GM12878 (cell line): ENCODE measurements around the gene LAMA2. TPM values are rescaled to one million over a fixed set of nuclear protein-coding genes. Genes with fewer than 3 reads are reported as not detected.

ENCODE experiments used
- ATAC-seq: fragments of 200-7000 bp; cut with Tn5 transposase; 3 replicates; pipeline ENCODE4 v1.9.1; 2020; ENCODE audit warnings: mild to moderate bottlenecking, moderate library complexity
- BruUV-seq: library from RNA; stranded (reverse); fragments of 400-500 nt; replicated peaks from 2 replicates; lab custom pipeline; 2021; lab: Mats Ljungman, UMichigan
- CTCF ChIA-PET: fragments of 300-600 bp; sonication (Branson Sonifier 250); formaldehyde crosslinking; extraction: SDS; loops from one replicate; lab custom pipeline; 2021; ENCODE audit warnings: inconsistent platforms; lab: Yijun Ruan, JAX
- POLR2A ChIA-PET: fragments of 350-600 bp; formaldehyde crosslinking; extraction: SDS; loops from one replicate; lab custom pipeline; 2021; ENCODE audit warnings: inconsistent platforms; lab: Charles Lee
- RAD21 ChIA-PET: fragments of 300-600 bp; sonication (Branson Sonifier 250); formaldehyde crosslinking; loops from one replicate; lab custom pipeline; 2023; ENCODE audit warnings: antibody characterized with exemption; ENCODE audit not compliant: unreplicated experiment; lab: Charles Lee
- SMC1A ChIA-PET: fragments of 300-600 bp; sonication (Branson Sonifier 250); formaldehyde crosslinking; loops from one replicate; lab custom pipeline; 2023; ENCODE audit not compliant: unreplicated experiment, uncharacterized antibody; lab: Charles Lee
- DNase-seq: peaks from one replicate; pipeline ENCODE4 v3.0.0-alpha.2; 2011; ENCODE audit warnings: low read depth, low spot score
- FAIRE-seq: peaks from 3 replicates; lab custom pipeline; 2011; peaks lifted over from hg19 to GRCh38; lab: Jason Lieb, UNC
- H2AFZ ChIP-seq: 2 replicates; pipeline ENCODE4 v1.6.0; 2011; ENCODE audit warnings: low read depth, low read length, control low read depth; ENCODE audit not compliant: control insufficient read depth
- H3K27ac ChIP-seq: 2 replicates; pipeline ENCODE4 v1.5.1; 2011; ENCODE audit warnings: control low read depth; ENCODE audit not compliant: control insufficient read depth, insufficient read depth
- H3K27me3 ChIP-seq, 2 experiments: replicated peaks in 1 of 2; 2 replicates each; pipeline versions ENCODE4 v1.6.0 to v1.6.1; 2011; ENCODE audit warnings: low read length in 1 of 2; ENCODE audit not compliant: control insufficient read depth in 2 of 2, insufficient read depth in 2 of 2
- H3K36me3 ChIP-seq, 2 experiments: 2 replicates each; pipeline ENCODE4 v1.5.1; 2011; ENCODE audit warnings: low read length in 1 of 2; ENCODE audit not compliant: control insufficient read depth in 2 of 2, insufficient read depth in 2 of 2
- H3K4me1 ChIP-seq: 2 replicates; pipeline ENCODE4 v1.6.1; 2011; ENCODE audit warnings: mild to moderate bottlenecking, low read length, moderate library complexity, mixed read lengths; ENCODE audit not compliant: control insufficient read depth, insufficient read depth
- H3K4me2 ChIP-seq: 2 replicates; pipeline ENCODE4 v1.6.0; 2011; ENCODE audit warnings: control low read depth; ENCODE audit not compliant: control insufficient read depth, insufficient read depth
- H3K4me3 ChIP-seq: fragments of 200-600 bp; sonication (generic); 2 replicates; pipeline ENCODE4 v1.5.1; 2016
- H3K79me2 ChIP-seq: 2 replicates; pipeline ENCODE4 v1.6.0; 2011; ENCODE audit warnings: low read length; ENCODE audit not compliant: control insufficient read depth, insufficient read depth
- H3K9ac ChIP-seq: 2 replicates; pipeline ENCODE4 v1.8.0; 2011; ENCODE audit warnings: low read length, control low read depth, mixed read lengths; ENCODE audit not compliant: control insufficient read depth, insufficient read depth
- H3K9me3 ChIP-seq: replicated peaks from 3 replicates; pipeline ENCODE4 v1.5.1; 2011; ENCODE audit warnings: mild to moderate bottlenecking, low read length; ENCODE audit not compliant: control insufficient read depth, insufficient read depth
- H4K20me1 ChIP-seq: 2 replicates; pipeline ENCODE4 v1.6.0; 2011; ENCODE audit not compliant: control insufficient read depth, insufficient read depth
- ASH2L ChIP-seq: fragments of 300-600, 200-600 bp; sonication (generic); IDR thresholded peaks from 2 replicates; pipeline ENCODE4 v1.6.1; 2017; ENCODE audit warnings: low read depth, mild to moderate bottlenecking, borderline replicate concordance
- GABPA ChIP-seq: IDR thresholded peaks from 2 replicates; pipeline ENCODE4 v1.6.1; 2014; ENCODE audit warnings: antibody characterized with exemption, low read depth, mild to moderate bottlenecking, inconsistent platforms
- HCFC1 ChIP-seq: fragments of 150-350 bp; IDR thresholded peaks from 2 replicates; pipeline ENCODE4 v1.6.1; 2014; ENCODE audit warnings: low read length
- HDAC6 ChIP-seq: fragments of 200-600 bp; sonication (generic); IDR thresholded peaks from one replicate; pipeline ENCODE4 v1.8.0; 2017; ENCODE audit warnings: antibody characterized with exemption; ENCODE audit not compliant: unreplicated experiment
- JUNB ChIP-seq: IDR thresholded peaks from 2 replicates; pipeline ENCODE4 v1.6.1; 2016; ENCODE audit warnings: antibody characterized with exemption, mild to moderate bottlenecking
- KAT2A ChIP-seq: conservative IDR thresholded peaks from 2 replicates; pipeline ENCODE4 v1.6.1; 2011; ENCODE audit warnings: low read depth, low read length; ENCODE audit not compliant: control insufficient read depth
- NR2C2 ChIP-seq: IDR thresholded peaks from 2 replicates; pipeline ENCODE4 v1.6.1; 2011; ENCODE audit warnings: borderline replicate concordance, low read depth; ENCODE audit not compliant: control insufficient read depth, insufficient read length
- NRF1 ChIP-seq: conservative IDR thresholded peaks from 2 replicates; pipeline ENCODE4 v1.6.1; 2011; ENCODE audit warnings: mild to moderate bottlenecking, low read depth, low read length, improper control_type of control experiment
- PAX5 ChIP-seq: IDR thresholded peaks from 2 replicates; pipeline ENCODE4 v1.6.1; 2011; ENCODE audit warnings: low read depth, low read length, borderline replicate concordance
- POLR2A ChIP-seq: IDR thresholded peaks from 2 replicates; pipeline ENCODE4 v1.6.1; 2011; ENCODE audit warnings: low read depth, mild to moderate bottlenecking, low read length
- RB1 ChIP-seq: fragments of 450-650 bp; formaldehyde crosslinking; IDR thresholded peaks from 2 replicates; pipeline ENCODE4 v1.6.1; 2017; ENCODE audit warnings: mild to moderate bottlenecking, borderline replicate concordance
- RELA ChIP-seq: fragments of 450-650 bp; IDR thresholded peaks from 2 replicates; pipeline ENCODE4 v1.8.0; 2014; ENCODE audit warnings: borderline replicate concordance; ENCODE audit not compliant: partially characterized antibody
- SMC3 ChIP-seq: IDR thresholded peaks from 2 replicates; pipeline ENCODE4 v1.6.1; 2011; ENCODE audit warnings: low read length, improper control_type of control experiment, borderline replicate concordance
- SRF ChIP-seq, 2 experiments: IDR thresholded peaks; 2 replicates each; pipeline ENCODE4 v1.6.1; 2011; ENCODE audit warnings: low read depth in 2 of 2, low read length in 2 of 2, mild to moderate bottlenecking in 1 of 2, moderate library complexity in 1 of 2
- ZNF207 ChIP-seq: fragments of 450-650 bp; IDR thresholded peaks from 2 replicates; pipeline ENCODE4 v1.6.1; 2014; ENCODE audit warnings: antibody characterized with exemption, mild to moderate bottlenecking, borderline replicate concordance
- WGBS: methylation state at CpG from one replicate; pipeline ENCODE4 v1.1.6; 2016; ENCODE audit warnings: low lambda C conversion rate; ENCODE audit not compliant: insufficient replicate concordance, insufficient coverage; ENCODE audit errors: missing lambda C conversion rate; 5-methylcytosine and 5-hydroxymethylcytosine counted together
- in situ Hi-C: fragments of 300-500 bp; cut with MboI; formaldehyde crosslinking; loops from 9 replicates; pipeline ENCODE4 v1.14.3; 2018; ENCODE audit warnings: mixed read lengths
- intact Hi-C: fragments of 100-400 bp; cut with micrococcal nuclease; formaldehyde crosslinking; loops from one replicate; pipeline ENCODE4 v1.14.2; 2022; ENCODE audit not compliant: unreplicated experiment
- polyA plus RNA-seq, 11 experiments: library from polyadenylated mRNA; depleted of rRNA in 4 of 11; unstranded in 6 of 11; stranded (reverse) in 5 of 11; fragments of >200 nt; fragmentation: Nextera tagmentation in 4 of 11; fragmentation: Illumina TruSeq in 1 of 11; extraction: Ambion mirVana in 4 of 11; extraction: Trizol in 1 of 11; gene quantifications; 1 replicate in 1 of 11; 2 replicates in 10 of 11; pipeline versions ENCODE4 v1.2.1 to v1.2.3, GENCODE V29; 2011 to 2016; ENCODE audit warnings: inconsistent platforms in 2 of 11, missing spikeins in 2 of 11, low read depth in 1 of 11
- total RNA-seq, 4 experiments: library from RNA; depleted of rRNA in 3 of 4; stranded (reverse); fragments of >200 nt in 3 of 4; fragmentation: Illumina TruSeq in 1 of 4; extraction: Trizol in 1 of 4; gene quantifications; 2 replicates each; pipeline versions ENCODE4 v1.2.1 to v1.2.3, GENCODE V29; 2013 to 2021
- TF ChIP-seq, protein P1 (sequence below): fragments of 450-650 bp; formaldehyde crosslinking; IDR thresholded peaks from 2 replicates; pipeline ENCODE4 v1.5.0; 2022; ENCODE audit warnings: mild to moderate bottlenecking, missing genetic modification characterization
- TF ChIP-seq, protein P2 (sequence below): IDR thresholded peaks from 2 replicates; pipeline ENCODE4 v1.6.1; 2011; ENCODE audit warnings: borderline replicate concordance, low read depth, mild to moderate bottlenecking, moderate library complexity, low read length; ENCODE audit not compliant: insufficient read depth, poor library complexity, severe bottlenecking
- TF ChIP-seq, protein P3 (sequence below): IDR thresholded peaks from 2 replicates; pipeline ENCODE4 v1.6.1; 2011; ENCODE audit warnings: mild to moderate bottlenecking, low read depth, low read length, moderate library complexity; ENCODE audit not compliant: insufficient replicate concordance

Gene LAMA2
- total and polyA plus RNA-seq, 10 of the 15 experiments (the other 5 are each of a cell fraction or from before 2014, with no cell fraction given): 0.04 to 2.0 (median 0.37) TPM; not detected in 1

DNA sequence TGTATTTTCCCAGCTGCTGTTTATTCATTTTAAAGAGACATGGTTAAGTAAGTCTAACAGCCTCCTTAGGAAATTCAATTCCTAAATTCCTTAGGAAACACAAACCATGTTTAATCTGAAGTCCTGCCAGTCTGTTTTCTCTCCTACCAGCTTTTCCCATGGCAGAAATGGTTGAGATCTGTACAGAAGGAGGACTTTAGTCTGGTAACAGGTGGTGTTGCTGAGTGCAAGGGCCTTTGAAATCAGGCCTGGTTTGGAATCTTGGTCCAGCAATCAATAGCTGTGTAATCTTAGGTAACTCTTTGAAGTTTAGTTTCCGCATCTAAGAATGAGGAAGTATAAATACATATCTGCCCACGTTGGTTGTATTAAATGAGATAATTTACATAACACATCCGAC lies 232.5 kb downstream of the LAMA2 start:
- no peak for FAIRE-seq
- Histone ChIP-seq H3K27ac (no peak overlapping the region), H3K9me3 (no peaks in the 10 kb centered on the region), H3K9ac (no peak overlapping the region), H4K20me1 (no peaks in the 10 kb centered on the region), H3K79me2 (no peaks in the 10 kb centered on the region), H3K4me3 (no peak overlapping the region), H3K36me3 (no peaks in the 10 kb centered on the region), H3K4me1 (no peaks in the 10 kb centered on the region), H3K4me2 (no peak overlapping the region)
- CTCF ChIA-PET: no interaction called here
- in situ Hi-C loops: no loop called here
- DNase-seq: no peak
- POLR2A ChIA-PET: no interaction called here
- 2% methylated on average over 3 of the region's 3 CpGs for WGBS
- intact Hi-C loops: no loop called here
- no peak for ATAC-seq
- RAD21 ChIA-PET: no interaction called here
- no TSS peak for BruUV-seq
- TF ChIP-seq NR2C2 (no peak), GABPA (no peak), POLR2A (no peak), SRF (IDR thresholded peaks at IDR 0.05; ENCODE audit: low read depth in 2 of 2, low read length in 2 of 2) (no peak), ZNF207 (no peak), PAX5 (no peak), ASH2L (no peak), SMC3 (no peak), HDAC6 (no peak), KAT2A (no peak), RELA (no peak), RB1 (no peak), JUNB (no peak), NRF1 (no peak), HCFC1 (no peak)
- TF ChIP-seq, protein P1, sequence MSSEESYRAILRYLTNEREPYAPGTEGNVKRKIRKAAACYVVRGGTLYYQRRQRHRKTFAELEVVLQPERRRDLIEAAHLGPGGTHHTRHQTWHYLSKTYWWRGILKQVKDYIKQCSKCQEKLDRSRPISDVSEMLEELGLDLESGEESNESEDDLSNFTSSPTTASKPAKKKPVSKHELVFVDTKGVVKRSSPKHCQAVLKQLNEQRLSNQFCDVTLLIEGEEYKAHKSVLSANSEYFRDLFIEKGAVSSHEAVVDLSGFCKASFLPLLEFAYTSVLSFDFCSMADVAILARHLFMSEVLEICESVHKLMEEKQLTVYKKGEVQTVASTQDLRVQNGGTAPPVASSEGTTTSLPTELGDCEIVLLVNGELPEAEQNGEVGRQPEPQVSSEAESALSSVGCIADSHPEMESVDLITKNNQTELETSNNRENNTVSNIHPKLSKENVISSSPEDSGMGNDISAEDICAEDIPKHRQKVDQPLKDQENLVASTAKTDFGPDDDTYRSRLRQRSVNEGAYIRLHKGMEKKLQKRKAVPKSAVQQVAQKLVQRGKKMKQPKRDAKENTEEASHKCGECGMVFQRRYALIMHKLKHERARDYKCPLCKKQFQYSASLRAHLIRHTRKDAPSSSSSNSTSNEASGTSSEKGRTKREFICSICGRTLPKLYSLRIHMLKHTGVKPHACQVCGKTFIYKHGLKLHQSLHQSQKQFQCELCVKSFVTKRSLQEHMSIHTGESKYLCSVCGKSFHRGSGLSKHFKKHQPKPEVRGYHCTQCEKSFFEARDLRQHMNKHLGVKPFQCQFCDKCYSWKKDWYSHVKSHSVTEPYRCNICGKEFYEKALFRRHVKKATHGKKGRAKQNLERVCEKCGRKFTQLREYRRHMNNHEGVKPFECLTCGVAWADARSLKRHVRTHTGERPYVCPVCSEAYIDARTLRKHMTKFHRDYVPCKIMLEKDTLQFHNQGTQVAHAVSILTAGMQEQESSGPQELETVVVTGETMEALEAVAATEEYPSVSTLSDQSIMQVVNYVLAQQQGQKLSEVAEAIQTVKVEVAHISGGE (CRISPR knock-in tag): no peak
- TF ChIP-seq, protein P2, sequence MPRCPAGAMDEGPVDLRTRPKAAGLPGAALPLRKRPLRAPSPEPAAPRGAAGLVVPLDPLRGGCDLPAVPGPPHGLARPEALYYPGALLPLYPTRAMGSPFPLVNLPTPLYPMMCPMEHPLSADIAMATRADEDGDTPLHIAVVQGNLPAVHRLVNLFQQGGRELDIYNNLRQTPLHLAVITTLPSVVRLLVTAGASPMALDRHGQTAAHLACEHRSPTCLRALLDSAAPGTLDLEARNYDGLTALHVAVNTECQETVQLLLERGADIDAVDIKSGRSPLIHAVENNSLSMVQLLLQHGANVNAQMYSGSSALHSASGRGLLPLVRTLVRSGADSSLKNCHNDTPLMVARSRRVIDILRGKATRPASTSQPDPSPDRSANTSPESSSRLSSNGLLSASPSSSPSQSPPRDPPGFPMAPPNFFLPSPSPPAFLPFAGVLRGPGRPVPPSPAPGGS: no peak
- TF ChIP-seq, protein P3, sequence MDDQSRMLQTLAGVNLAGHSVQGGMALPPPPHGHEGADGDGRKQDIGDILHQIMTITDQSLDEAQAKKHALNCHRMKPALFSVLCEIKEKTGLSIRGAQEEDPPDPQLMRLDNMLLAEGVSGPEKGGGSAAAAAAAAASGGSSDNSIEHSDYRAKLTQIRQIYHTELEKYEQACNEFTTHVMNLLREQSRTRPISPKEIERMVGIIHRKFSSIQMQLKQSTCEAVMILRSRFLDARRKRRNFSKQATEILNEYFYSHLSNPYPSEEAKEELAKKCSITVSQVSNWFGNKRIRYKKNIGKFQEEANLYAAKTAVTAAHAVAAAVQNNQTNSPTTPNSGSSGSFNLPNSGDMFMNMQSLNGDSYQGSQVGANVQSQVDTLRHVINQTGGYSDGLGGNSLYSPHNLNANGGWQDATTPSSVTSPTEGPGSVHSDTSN: no peak
- TF ChIP-seq, all 136 proteins: peak for 0
- SMC1A ChIA-PET: interaction anchor here (1.3 to 3.0 kb wide), 2 partner anchors 8 to 9 kb away, joined by 4 to 11 read pairs; no protein-coding TSS in a partner anchor
- H2AFZ ChIP-seq: no peak overlapping the region
- no peaks in the 10 kb centered on the region for H3K27me3 ChIP-seq
